GM12878 (cell line): ENCODE data around the gene NGRN.

Experiments used
- BACH1 ChIP-seq: fragments of 450-650 bp; IDR thresholded peaks from 2 replicates; pipeline ENCODE4 v1.6.1; 2017; ENCODE audit warnings: mild to moderate bottlenecking, borderline replicate concordance
- CTCF ChIP-seq, 3 experiments: IDR thresholded peaks in 2 of 3; conservative IDR thresholded peaks in 1 of 3; 2 replicates each; pipeline ENCODE4 v1.5.1; 2011; ENCODE audit warnings: low read depth in 3 of 3, low read length in 3 of 3, mild to moderate bottlenecking in 3 of 3, control low read depth in 2 of 3, moderate library complexity in 2 of 3, inconsistent platforms in 1 of 3, mixed read lengths in 1 of 3; ENCODE audit not compliant: control insufficient read depth in 2 of 3, insufficient read depth in 1 of 3; ENCODE audit errors: extremely low read depth in 1 of 3
- NR2C2 ChIP-seq: IDR thresholded peaks from 2 replicates; pipeline ENCODE4 v1.6.1; 2011; ENCODE audit warnings: borderline replicate concordance, low read depth; ENCODE audit not compliant: control insufficient read depth, insufficient read length
- YY1 ChIP-seq: IDR thresholded peaks from 2 replicates; pipeline ENCODE4 v1.6.1; 2011; ENCODE audit warnings: low read depth, mild to moderate bottlenecking, low read length

DNA sequence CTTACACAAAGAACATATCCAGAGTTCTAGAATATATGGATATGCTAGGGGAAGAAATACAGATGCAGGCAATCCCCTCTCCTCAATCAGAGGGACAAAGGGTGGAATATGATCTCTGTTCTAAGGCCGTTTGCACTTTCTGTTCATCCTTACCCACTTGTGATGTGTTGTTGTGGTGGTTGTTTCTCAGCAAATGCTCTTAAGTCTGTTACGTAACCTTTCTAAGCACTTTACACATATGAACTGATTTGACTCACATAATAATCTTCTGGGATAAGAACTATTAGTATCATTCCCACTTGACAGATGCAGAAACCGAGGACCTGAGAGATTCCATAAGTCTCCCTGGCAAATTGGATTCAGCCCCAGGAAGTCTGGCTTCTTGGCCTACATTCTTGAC is 40.5 kb downstream of the NGRN start:
- TF ChIP-seq YY1 (no peak), NR2C2 (no peak), BACH1 (no peak), CTCF (IDR thresholded peaks at IDR 0.05 in 2 of 3, conservative IDR thresholded peaks at IDR 0.05 in 1 of 3; ENCODE audit: control insufficient read depth in 2 of 3, extremely low read depth in 1 of 3, insufficient read depth in 1 of 3, low read depth in 3 of 3, low read length in 3 of 3) (no peak)
